Trophoblast cell (in vitro differentiated cells and primary cell): ENCODE measurements around the gene FCN1.

Experiments used
- DNase-seq, 2 donors: peaks; one replicate each; pipeline ENCODE4 v3.0.0-alpha.2; 2016
- H2AFZ ChIP-seq: 2 replicates; pipeline ENCODE4 v1.6.1; 2013; ENCODE audit warnings: low read length, moderate library complexity, mild to moderate bottlenecking; ENCODE audit not compliant: insufficient read depth, poor library complexity
- H2AK5ac ChIP-seq: 2 replicates; pipeline ENCODE4 v1.6.1; 2013; ENCODE audit warnings: mild to moderate bottlenecking, low read length
- H2BK120ac ChIP-seq: 2 replicates; pipeline ENCODE4 v1.6.1; 2013; ENCODE audit warnings: low read length, mild to moderate bottlenecking, moderate library complexity; ENCODE audit not compliant: insufficient read depth, poor library complexity
- H2BK12ac ChIP-seq: 2 replicates; pipeline ENCODE4 v1.6.1; 2013; ENCODE audit warnings: mild to moderate bottlenecking, low read length, moderate library complexity
- H2BK5ac ChIP-seq: 2 replicates; pipeline ENCODE4 v1.6.1; 2013; ENCODE audit warnings: low read length, low read depth, moderate library complexity, mild to moderate bottlenecking; ENCODE audit not compliant: poor library complexity
- H3K14ac ChIP-seq: 2 replicates; pipeline ENCODE4 v1.6.1; 2013; ENCODE audit warnings: mild to moderate bottlenecking, low read length
- H3K18ac ChIP-seq: 2 replicates; pipeline ENCODE4 v1.6.1; 2013; ENCODE audit warnings: mild to moderate bottlenecking, low read length
- H3K23ac ChIP-seq: 2 replicates; pipeline ENCODE4 v1.6.1; 2013; ENCODE audit warnings: low read length
- H3K27ac ChIP-seq: 2 replicates; pipeline ENCODE4 v1.5.1; 2013; ENCODE audit warnings: low read depth, mild to moderate bottlenecking, inconsistent platforms, low read length, moderate library complexity
- H3K27me3 ChIP-seq: 2 replicates; pipeline ENCODE4 v1.6.1; 2013; ENCODE audit warnings: inconsistent platforms, mild to moderate bottlenecking, low read length, moderate library complexity; ENCODE audit not compliant: insufficient read depth
- H3K36me3 ChIP-seq, 2 experiments: 1 replicate in 1 of 2; 2 replicates in 1 of 2; pipeline ENCODE4 v1.6.1; 2013; ENCODE audit warnings: low read length in 2 of 2, mild to moderate bottlenecking in 2 of 2, moderate library complexity in 1 of 2; ENCODE audit not compliant: insufficient read depth in 2 of 2, control insufficient read depth in 1 of 2
- H3K4ac ChIP-seq: 2 replicates; pipeline ENCODE4 v1.6.1; 2013; ENCODE audit warnings: low read depth, mild to moderate bottlenecking, low read length, moderate library complexity
- H3K4me1 ChIP-seq, 2 experiments: 1 replicate in 1 of 2; 2 replicates in 1 of 2; pipeline ENCODE4 v1.6.1; 2013; ENCODE audit warnings: low read length in 2 of 2, mild to moderate bottlenecking in 2 of 2, moderate library complexity in 1 of 2; ENCODE audit not compliant: insufficient read depth in 2 of 2, control insufficient read depth in 1 of 2
- H3K4me2 ChIP-seq: 2 replicates; pipeline ENCODE4 v1.6.1; 2013; ENCODE audit warnings: inconsistent platforms, mild to moderate bottlenecking, low read length, moderate library complexity
- H3K4me3 ChIP-seq: 2 replicates; pipeline ENCODE4 v1.5.1; 2013; ENCODE audit warnings: mild to moderate bottlenecking, low read depth, low read length, inconsistent platforms
- H3K79me1 ChIP-seq: one replicate; pipeline ENCODE4 v1.6.1; 2013; ENCODE audit warnings: low read length
- H3K79me2 ChIP-seq: 2 replicates; pipeline ENCODE4 v1.6.1; 2013; ENCODE audit warnings: low read length, mild to moderate bottlenecking; ENCODE audit not compliant: control insufficient read depth, insufficient read depth, poor library complexity
- H3K9ac ChIP-seq: 2 replicates; pipeline ENCODE4 v1.6.1; 2013; ENCODE audit warnings: mild to moderate bottlenecking, low read length
- H3K9me3 ChIP-seq: 2 replicates; pipeline ENCODE4 v1.6.1; 2013; ENCODE audit warnings: low read depth, mild to moderate bottlenecking, control low read depth, inconsistent platforms, low read length; ENCODE audit not compliant: insufficient read depth
- H4K12ac ChIP-seq: 2 replicates; pipeline ENCODE4 v1.6.1; 2013; ENCODE audit warnings: low read depth, mild to moderate bottlenecking, low read length, moderate library complexity
- H4K8ac ChIP-seq: 2 replicates; pipeline ENCODE4 v1.6.1; 2013; ENCODE audit warnings: low read depth, mild to moderate bottlenecking, low read length, moderate library complexity
- H4K91ac ChIP-seq: one replicate; pipeline ENCODE4 v1.6.1; 2013; ENCODE audit warnings: low read depth, mild to moderate bottlenecking, low read length, moderate library complexity
- whole genome bisulfite sequencing: extraction: QIAGEN DNeasy Blood & Tissue Kit; methylation state at CpG from one replicate; pipeline ENCODE4 v1.1.7; 2013; ENCODE audit warnings: missing lambda C conversion rate; ENCODE audit not compliant: insufficient read length, insufficient coverage; ENCODE audit errors: extremely low coverage; 5-methylcytosine and 5-hydroxymethylcytosine counted together

The FCN1 gene

GRCh38 chr9:134950386-134951210 lies 32.9 kb upstream of the FCN1 start:
- Histone ChIP-seq H3K36me3 (no peaks in the 10 kb centered on the region), H2BK12ac (no peak overlapping the region), H3K9me3 (peaks cover 2% of the 10 kb centered on the region), H3K4ac (no peak overlapping the region), H3K79me1 (no peaks in the 10 kb centered on the region), H4K91ac (no peak overlapping the region), H3K4me3 (no peak overlapping the region), H4K12ac (no peak overlapping the region), H3K79me2 (no peaks in the 10 kb centered on the region), H3K4me2 (no peak overlapping the region), H4K8ac (no peak overlapping the region), H3K18ac (no peak overlapping the region), H3K27ac (no peak overlapping the region), H2AK5ac (no peak overlapping the region), H2BK120ac (no peak overlapping the region), H3K14ac (no peak overlapping the region), H2AFZ (no peak overlapping the region), H3K9ac (no peak overlapping the region), H3K27me3 (no peaks in the 10 kb centered on the region), H2BK5ac (no peak overlapping the region), H3K4me1 (no peaks in the 10 kb centered on the region), H3K23ac (no peak overlapping the region)
- no peak for DNase-seq
- no CpG with 5 or more reads among the region's 21 CpGs for WGBS

- Histone ChIP-seq H3K27me3 (no peaks in the 10 kb centered on the region), H3K36me3 (no peaks in the 10 kb centered on the region), H3K14ac (no peak overlapping the region), H2AFZ (no peak overlapping the region), H4K12ac (no peak overlapping the region), H3K18ac (no peak overlapping the region), H2AK5ac (no peak overlapping the region), H3K4me2 (no peak overlapping the region), H2BK12ac (no peak overlapping the region), H2BK120ac (no peak overlapping the region), H3K23ac (no peak overlapping the region), H3K4me1 (no peaks in the 10 kb centered on the region), H4K91ac (no peak overlapping the region), H4K8ac (no peak overlapping the region), H3K4me3 (no peak overlapping the region), H3K27ac (no peak overlapping the region), H3K9ac (no peak overlapping the region), H3K79me1 (no peaks in the 10 kb centered on the region), H3K9me3 (peaks cover 2% of the 10 kb centered on the region), H3K4ac (no peak overlapping the region), H2BK5ac (no peak overlapping the region), H3K79me2 (no peaks in the 10 kb centered on the region)
- WGBS: no CpG with 5 or more reads among the region's 12 CpGs
- DNase-seq: no peak
Measured at GRCh38 chr9:134949681-134950385, 32.1 kb upstream of the FCN1 start.

GRCh38 chr9:134948149-134948548 lies 30.4 kb upstream of the FCN1 start:
- Histone ChIP-seq H3K27ac (no peak overlapping the region), H2BK12ac (no peak overlapping the region), H2BK5ac (no peak overlapping the region), H3K9ac (no peak overlapping the region), H4K8ac (no peak overlapping the region), H3K14ac (no peak overlapping the region), H3K23ac (no peak overlapping the region), H3K36me3 (no peaks in the 10 kb centered on the region), H3K9me3 (peaks cover 2% of the 10 kb centered on the region), H3K79me2 (no peaks in the 10 kb centered on the region), H2AFZ (no peak overlapping the region), H3K18ac (no peak overlapping the region), H3K4me1 (no peaks in the 10 kb centered on the region), H3K4me2 (no peak overlapping the region), H3K79me1 (no peaks in the 10 kb centered on the region), H3K4ac (no peak overlapping the region), H2AK5ac (no peak overlapping the region), H3K4me3 (no peak overlapping the region), H3K27me3 (no peaks in the 10 kb centered on the region), H4K12ac (no peak overlapping the region), H4K91ac (no peak overlapping the region), H2BK120ac (no peak overlapping the region)
- WGBS: no CpG with 5 or more reads among the region's 11 CpGs
- no peak for DNase-seq

- Histone ChIP-seq H3K4ac (no peak overlapping the region), H2AK5ac (no peak overlapping the region), H3K27ac (no peak overlapping the region), H4K12ac (no peak overlapping the region), H3K79me2 (no peaks in the 10 kb centered on the region), H4K91ac (no peak overlapping the region), H3K4me2 (no peak overlapping the region), H2BK120ac (no peak overlapping the region), H3K36me3 (no peaks in the 10 kb centered on the region), H2BK5ac (no peak overlapping the region), H3K18ac (no peak overlapping the region), H4K8ac (no peak overlapping the region), H2AFZ (no peak overlapping the region), H3K9me3 (peaks cover 2% of the 10 kb centered on the region), H3K27me3 (no peaks in the 10 kb centered on the region), H3K4me3 (no peak overlapping the region), H3K9ac (no peak overlapping the region), H3K79me1 (no peaks in the 10 kb centered on the region), H3K23ac (no peak overlapping the region), H3K14ac (no peak overlapping the region), H3K4me1 (no peaks in the 10 kb centered on the region), H2BK12ac (no peak overlapping the region)
- no peak for DNase-seq
- WGBS: no CpG with 5 or more reads among the region's 26 CpGs
Measured at GRCh38 chr9:134947265-134947955, 29.7 kb upstream of the FCN1 start.
